Measurements from ENCODE around the gene ANTXR1.

DNA sequence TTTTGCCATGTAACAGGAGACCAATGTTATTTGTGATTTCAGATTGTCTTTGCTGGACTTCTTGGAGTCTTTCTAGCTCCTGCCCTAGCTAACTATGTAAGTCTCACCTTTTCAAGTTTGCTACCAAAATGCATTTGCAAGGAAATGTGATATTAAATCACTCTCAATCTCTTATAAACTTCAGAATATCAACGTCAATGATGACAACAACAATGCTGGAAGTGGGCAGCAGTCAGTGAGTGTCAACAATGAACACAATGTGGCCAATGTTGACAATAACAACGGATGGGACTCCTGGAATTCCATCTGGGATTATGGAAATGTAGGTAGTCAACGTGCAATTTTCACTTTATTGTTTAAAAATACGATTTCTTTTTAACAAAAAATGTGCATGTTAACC lies 35.5 kb upstream of the ANTXR1 start:
- TF ChIP-seq CTCF (IDR thresholded peaks at IDR 0.05; ENCODE audit: extremely low read depth in 1 of 2, insufficient read depth in 1 of 2, low read depth in 1 of 2, low read length in 2 of 2), result no peak
- no peak for TF ChIP-seq POLR2A (IDR thresholded peaks at IDR 0.05; ENCODE audit: low read depth, low read length)
- TF ChIP-seq POLR2AphosphoS5 (IDR thresholded peaks at IDR 0.05; ENCODE audit: insufficient read depth, low read depth, low read length), result no peak
